Neuron (in vitro differentiated cells): ENCODE results near the gene EP400.
"Not testable (repeated sequence)": the region's sequence is repeated elsewhere in the genome, so short reads cannot be mapped to it uniquely, and the experiment has no call there.

Experiments
- H2AFZ ChIP-seq: one replicate; pipeline ENCODE4 v1.6.1; 2013; ENCODE audit warnings: low read depth, mild to moderate bottlenecking, inconsistent platforms, low read length, moderate library complexity
- H3K27me3 ChIP-seq: one replicate; pipeline ENCODE4 v1.6.1; 2013; ENCODE audit warnings: low read length; ENCODE audit not compliant: insufficient read depth
- H3K36me3 ChIP-seq: one replicate; pipeline ENCODE4 v1.6.1; 2013; ENCODE audit warnings: low read length; ENCODE audit not compliant: insufficient read depth
- H3K4me1 ChIP-seq: one replicate; pipeline ENCODE4 v1.6.1; 2013; ENCODE audit warnings: low read length; ENCODE audit not compliant: insufficient read depth
- H3K4me3 ChIP-seq: 2 replicates; pipeline ENCODE4 v1.5.1; 2013; ENCODE audit warnings: mild to moderate bottlenecking, low read length, moderate library complexity
- H3K9me3 ChIP-seq: one replicate; pipeline ENCODE4 v1.6.1; 2013; ENCODE audit warnings: low read length

The EP400 gene

GRCh38 chr12:132095520-132096409 is 146.0 kb downstream of the EP400 start:
- Histone ChIP-seq H3K27me3 (no peaks in the 10 kb centered on the region), H3K4me3 (no peak overlapping the region), H2AFZ (no peak overlapping the region), H3K36me3 (peaks cover 25% of the 10 kb centered on the region), H3K9me3 (peaks cover 3% of the 10 kb centered on the region), H3K4me1 (no peaks in the 10 kb centered on the region)

- H3K36me3 ChIP-seq, result peaks cover 12% of the 10 kb centered on the region
- no peaks in the 10 kb centered on the region for H3K4me1 ChIP-seq
- no peak overlapping the region for H3K4me3 ChIP-seq
- H3K9me3 ChIP-seq, result peaks cover 3% of the 10 kb centered on the region
- no peaks in the 10 kb centered on the region for H3K27me3 ChIP-seq
- H2AFZ ChIP-seq, result no peak overlapping the region
These were observed 150.0 kb downstream of the EP400 start for GRCh38 chr12:132099739-132100138.

DNA sequence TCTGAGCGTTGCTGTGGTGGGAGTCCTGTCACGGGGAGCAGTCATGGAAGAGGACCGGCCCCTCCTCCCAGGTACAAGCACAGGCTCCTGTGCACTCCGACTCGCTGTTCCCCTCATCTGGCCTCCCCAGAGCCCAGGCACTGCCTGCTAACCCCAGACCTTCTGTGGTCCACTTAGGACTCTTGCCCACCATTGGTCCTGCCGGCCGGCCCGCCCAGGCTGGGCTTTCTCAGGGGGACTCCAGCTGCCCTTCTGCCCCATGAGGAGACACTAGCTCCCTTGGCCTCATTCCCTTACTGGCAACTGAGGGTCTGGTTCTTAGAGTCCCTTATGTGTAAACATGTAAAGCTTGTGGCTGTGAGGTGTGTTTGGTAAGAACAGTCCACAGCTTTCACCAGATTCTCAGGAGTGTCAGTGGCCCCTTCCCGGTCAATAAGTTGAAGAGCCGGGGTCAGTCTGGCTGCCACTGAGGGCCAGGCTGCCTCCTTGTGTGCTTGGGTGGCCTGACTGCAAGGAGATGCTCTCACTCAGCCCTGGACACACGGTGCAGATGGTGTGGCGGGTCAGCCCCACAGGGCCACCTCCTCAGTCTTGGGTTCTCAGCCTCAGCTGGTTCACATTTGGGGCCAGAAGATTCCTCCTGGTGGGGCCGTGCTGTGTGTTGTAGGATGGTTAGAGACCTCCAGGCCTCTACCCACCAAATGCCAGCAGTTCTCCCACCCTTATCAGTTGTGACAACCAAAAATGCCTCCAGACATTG is 150.7 kb downstream of the EP400 start:
- Histone ChIP-seq H3K9me3 (peaks cover 3% of the 10 kb centered on the region), H2AFZ (no peak overlapping the region), H3K4me3 (no peak overlapping the region), H3K27me3 (no peaks in the 10 kb centered on the region), H3K4me1 (no peaks in the 10 kb centered on the region), H3K36me3 (peaks cover 17% of the 10 kb centered on the region)

- Histone ChIP-seq H3K9me3 (no peaks in the 10 kb centered on the region), H3K4me3 (no peak overlapping the region), H3K36me3 (peaks cover 20% of the 10 kb centered on the region), H3K27me3 (no peaks in the 10 kb centered on the region), H2AFZ (no peak overlapping the region), H3K4me1 (no peaks in the 10 kb centered on the region)
These were observed 152.6 kb downstream of the EP400 start for GRCh38 chr12:132102297-132102696.

DNA sequence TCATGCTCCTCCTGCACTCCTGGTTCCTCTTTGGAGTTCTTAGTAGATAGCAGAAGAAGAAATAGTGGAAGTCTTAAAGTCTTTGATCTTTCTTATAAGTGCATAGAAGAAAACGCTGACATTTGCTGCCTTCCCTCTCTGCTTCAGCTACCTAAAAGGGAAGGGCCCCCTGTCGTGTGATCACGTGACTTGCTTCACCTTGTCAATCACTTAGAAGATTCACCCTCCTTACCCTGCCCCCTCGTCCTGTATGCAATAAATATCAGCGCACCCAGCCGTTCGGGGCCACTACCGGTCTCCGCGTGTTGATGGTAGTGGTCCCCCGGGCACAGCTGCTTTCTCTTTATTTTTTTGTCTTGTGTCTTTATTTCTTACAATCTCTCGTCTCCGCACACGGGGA is 153.3 kb downstream of the EP400 start:
- H2AFZ ChIP-seq, H3K4me3 ChIP-seq, H3K9me3 ChIP-seq, H3K27me3 ChIP-seq, H3K4me1 ChIP-seq: not testable (repeated sequence)
- peaks cover 19% of the 10 kb centered on the region for H3K36me3 ChIP-seq

- Histone ChIP-seq H2AFZ (no peak overlapping the region), H3K4me3 (no peak overlapping the region), H3K36me3 (peaks cover 16% of the 10 kb centered on the region), H3K9me3 (no peaks in the 10 kb centered on the region), H3K27me3 (no peaks in the 10 kb centered on the region), H3K4me1 (peaks cover 8% of the 10 kb centered on the region)
These were observed 154.0 kb downstream of the EP400 start for GRCh38 chr12:132103542-132104308.

GRCh38 chr12:132105467-132105866 is 155.7 kb downstream of the EP400 start:
- H2AFZ ChIP-seq, result no peak overlapping the region
- H3K27me3 ChIP-seq, result no peaks in the 10 kb centered on the region
- H3K9me3 ChIP-seq, result no peaks in the 10 kb centered on the region
- peaks cover 8% of the 10 kb centered on the region for H3K4me1 ChIP-seq
- H3K4me3 ChIP-seq, result no peak overlapping the region
- peaks cover 13% of the 10 kb centered on the region for H3K36me3 ChIP-seq

- Histone ChIP-seq H3K4me1 (peaks cover 8% of the 10 kb centered on the region), H3K9me3 (no peaks in the 10 kb centered on the region), H3K27me3 (no peaks in the 10 kb centered on the region), H3K4me3 (no peak overlapping the region), H3K36me3 (peaks cover 15% of the 10 kb centered on the region), H2AFZ (no peak overlapping the region)
These were observed 157.2 kb downstream of the EP400 start for GRCh38 chr12:132106921-132107320.

GRCh38 chr12:132108211-132108832 is 158.6 kb downstream of the EP400 start:
- Histone ChIP-seq H2AFZ (no peak overlapping the region), H3K36me3 (peaks cover 17% of the 10 kb centered on the region), H3K4me1 (peaks cover 8% of the 10 kb centered on the region), H3K27me3 (no peaks in the 10 kb centered on the region), H3K9me3 (no peaks in the 10 kb centered on the region), H3K4me3 (no peak overlapping the region)

DNA sequence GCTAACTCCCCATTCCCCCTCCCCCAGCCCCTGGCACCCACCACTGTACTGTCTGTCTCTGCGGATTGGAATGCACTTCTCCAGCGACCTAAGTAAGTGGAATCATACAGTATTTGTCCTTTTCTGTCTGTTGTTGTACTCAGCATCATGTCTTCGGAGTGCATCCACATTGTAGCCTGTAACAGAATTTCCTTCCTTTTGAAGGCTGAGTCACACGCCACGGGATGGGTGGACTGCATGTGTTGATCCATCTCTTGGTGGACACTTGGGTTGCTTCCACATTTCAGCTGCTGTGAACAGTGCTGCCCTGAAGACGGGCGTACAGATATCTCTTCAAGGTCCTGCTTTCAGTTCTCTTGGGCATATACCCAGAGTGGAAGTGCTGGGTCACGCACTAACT is 160.0 kb downstream of the EP400 start:
- Histone ChIP-seq H2AFZ (no peak overlapping the region), H3K4me3 (no peak overlapping the region), H3K36me3 (peaks cover 25% of the 10 kb centered on the region), H3K4me1 (peaks cover 8% of the 10 kb centered on the region), H3K9me3 (no peaks in the 10 kb centered on the region), H3K27me3 (no peaks in the 10 kb centered on the region)

- Histone ChIP-seq H3K36me3 (peaks cover 29% of the 10 kb centered on the region), H2AFZ (no peak overlapping the region), H3K9me3 (no peaks in the 10 kb centered on the region), H3K4me3 (no peak overlapping the region), H3K4me1 (peaks cover 8% of the 10 kb centered on the region), H3K27me3 (no peaks in the 10 kb centered on the region)
These were observed 160.9 kb downstream of the EP400 start for GRCh38 chr12:132110677-132111076.

GRCh38 chr12:132111654-132112304 is 162.0 kb downstream of the EP400 start:
- Histone ChIP-seq H3K36me3 (peaks cover 31% of the 10 kb centered on the region), H3K4me3 (no peak overlapping the region), H3K9me3 (no peaks in the 10 kb centered on the region), H3K4me1 (peaks cover 8% of the 10 kb centered on the region), H3K27me3 (no peaks in the 10 kb centered on the region), H2AFZ (no peak overlapping the region)
